Spleen (tissue), 7 donors: ENCODE measurements around the gene DNAAF1.

Experiments used
- POLR2A ChIP-seq, 3 donors: fragments of 450-650 bp; IDR thresholded peaks; one replicate each; pipeline ENCODE4 v1.5.1; 2017; ENCODE audit warnings: antibody characterized with exemption in 3 of 3, mild to moderate bottlenecking in 1 of 3
- POLR2AphosphoS5 ChIP-seq, 3 donors: sonication (generic); formaldehyde crosslinking; IDR thresholded peaks; one replicate each; pipeline ENCODE4 v1.5.1; 2017; ENCODE audit warnings: antibody characterized with exemption in 3 of 3
- TF ChIP-seq, protein P1 (sequence below), 11 experiments: fragments of 200-600 bp in 7 of 11; fragments of 450-650 bp in 4 of 11; sonication (generic) in 4 of 11; IDR thresholded peaks in 8 of 11; conservative IDR thresholded peaks in 3 of 11; 1 replicate in 7 of 11; 2 replicates in 4 of 11; pipeline versions ENCODE4 v1.4.0 to v1.8.0; 2016 to 2021; ENCODE audit warnings: antibody characterized with exemption in 11 of 11, inconsistent platforms in 4 of 11, mild to moderate bottlenecking in 1 of 11
- donor health status: DM: no; HTN: no; CAD: no; lungs with moderate emphysema.
- donor health status: DM: no; HTN: no; CAD: no.
- donor health status: DM: no; HTN: no; CAD: no.

- TF ChIP-seq POLR2A (IDR thresholded peaks at IDR 0.05) (no peak), POLR2AphosphoS5 (IDR thresholded peaks at IDR 0.05) (no peak)
- TF ChIP-seq, protein P1, sequence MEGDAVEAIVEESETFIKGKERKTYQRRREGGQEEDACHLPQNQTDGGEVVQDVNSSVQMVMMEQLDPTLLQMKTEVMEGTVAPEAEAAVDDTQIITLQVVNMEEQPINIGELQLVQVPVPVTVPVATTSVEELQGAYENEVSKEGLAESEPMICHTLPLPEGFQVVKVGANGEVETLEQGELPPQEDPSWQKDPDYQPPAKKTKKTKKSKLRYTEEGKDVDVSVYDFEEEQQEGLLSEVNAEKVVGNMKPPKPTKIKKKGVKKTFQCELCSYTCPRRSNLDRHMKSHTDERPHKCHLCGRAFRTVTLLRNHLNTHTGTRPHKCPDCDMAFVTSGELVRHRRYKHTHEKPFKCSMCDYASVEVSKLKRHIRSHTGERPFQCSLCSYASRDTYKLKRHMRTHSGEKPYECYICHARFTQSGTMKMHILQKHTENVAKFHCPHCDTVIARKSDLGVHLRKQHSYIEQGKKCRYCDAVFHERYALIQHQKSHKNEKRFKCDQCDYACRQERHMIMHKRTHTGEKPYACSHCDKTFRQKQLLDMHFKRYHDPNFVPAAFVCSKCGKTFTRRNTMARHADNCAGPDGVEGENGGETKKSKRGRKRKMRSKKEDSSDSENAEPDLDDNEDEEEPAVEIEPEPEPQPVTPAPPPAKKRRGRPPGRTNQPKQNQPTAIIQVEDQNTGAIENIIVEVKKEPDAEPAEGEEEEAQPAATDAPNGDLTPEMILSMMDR (IDR thresholded peaks at IDR 0.05 in 8 of 11, conservative IDR thresholded peaks at IDR 0.05 in 3 of 11), result no peak
These were observed 774 bp upstream of the DNAAF1 start for GRCh38 chr16:84144209-84144858.
